Thoracic aorta (tissue), 2 donors: ENCODE data around the gene LYZL6. TPM values are rescaled to one million over a fixed set of nuclear protein-coding genes. Genes with fewer than 3 reads are reported as not detected.

Experiments
- ATAC-seq: fragments of 150-250 bp; one replicate; pipeline ENCODE4 v1.8.0; 2017; ENCODE audit warnings: low read depth; ENCODE audit not compliant: insufficient number of reproducible peaks, low FRiP score
- DNase-seq: peaks from one replicate; pipeline ENCODE4 v3.0.0-alpha.2; 2020; ENCODE audit warnings: low spot score
- H3K27ac ChIP-seq, 2 donors: fragments of 200-600 bp; sonication (generic); 1 replicate in 1 of 2; 2 replicates in 1 of 2; pipeline ENCODE4 v1.5.1; 2016; ENCODE audit warnings: mild to moderate bottlenecking in 2 of 2, moderate library complexity in 2 of 2
- H3K27me3 ChIP-seq: fragments of 200-600 bp; sonication (generic); replicated peaks from 2 replicates; pipeline ENCODE4 v1.6.0; 2016; ENCODE audit warnings: mild to moderate bottlenecking; ENCODE audit not compliant: insufficient read depth
- H3K36me3 ChIP-seq: fragments of 200-600 bp; sonication (generic); one replicate; pipeline ENCODE4 v1.5.1; 2016
- H3K4me1 ChIP-seq, 2 donors: fragments of 200-600 bp; sonication (generic); 1 replicate in 1 of 2; 2 replicates in 1 of 2; pipeline versions ENCODE4 v1.5.1 to v1.6.0; 2016; ENCODE audit warnings: low read depth in 2 of 2, mild to moderate bottlenecking in 1 of 2; ENCODE audit not compliant: control insufficient read depth in 1 of 2
- H3K4me3 ChIP-seq: fragments of 200-600 bp; sonication (generic); 2 replicates; pipeline ENCODE4 v1.5.1; 2016; ENCODE audit warnings: mild to moderate bottlenecking
- H3K9me3 ChIP-seq: fragments of 200-600 bp; sonication (generic); 2 replicates; pipeline ENCODE4 v1.5.1; 2016
- total RNA-seq, 2 donors: library from RNA; depleted of rRNA; stranded (reverse); fragments of >200 nt; gene quantifications; one replicate each; pipeline versions ENCODE4 v1.1.0 to v1.2.3, GENCODE V29; 2016
- TF ChIP-seq, protein P1 (sequence below): fragments of 200-600 bp; sonication (generic); IDR thresholded peaks from one replicate; pipeline ENCODE4 v1.5.1; 2019; ENCODE audit warnings: antibody characterized with exemption

Gene LYZL6, protein sequence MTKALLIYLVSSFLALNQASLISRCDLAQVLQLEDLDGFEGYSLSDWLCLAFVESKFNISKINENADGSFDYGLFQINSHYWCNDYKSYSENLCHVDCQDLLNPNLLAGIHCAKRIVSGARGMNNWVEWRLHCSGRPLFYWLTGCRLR
- not detected for total RNA-seq

DNA sequence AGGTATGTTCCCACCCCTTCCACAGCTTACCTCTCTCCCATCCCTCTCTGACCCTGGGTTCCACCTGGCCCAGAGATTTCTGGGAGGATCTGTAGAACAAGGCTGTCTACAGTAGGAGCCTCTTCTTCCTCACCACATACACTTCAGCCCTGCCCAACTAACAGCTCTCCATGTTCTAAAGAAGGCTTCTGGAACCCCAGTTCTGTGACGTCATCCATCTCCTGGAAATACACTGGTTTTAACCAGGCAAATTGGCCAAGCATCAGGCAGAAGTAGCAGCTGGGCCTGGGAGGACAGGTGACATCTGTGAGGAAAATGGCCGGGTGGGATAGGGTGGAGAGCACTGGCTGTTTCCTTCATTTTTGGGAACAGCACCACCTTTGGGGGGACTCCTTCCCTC lies at the start of gene LYZL6:
LYZL6 (minus strand) TSS at position 177 of the 400 bp plus-strand sequence. CDS start 4,357 bp downstream, outside the sequence.
- DNase-seq (no peak), ATAC-seq (no peak)
- Histone ChIP-seq H3K9me3 (no peaks in the 10 kb centered on the region), H3K4me1 (no peaks in the 10 kb centered on the region), H3K27me3 (no peaks in the 10 kb centered on the region), H3K4me3 (no peak within 1 kb of the TSS), H3K27ac (no peak within 1 kb of the TSS), H3K36me3 (no peaks in the 10 kb centered on the region)
- TF ChIP-seq, protein P1, sequence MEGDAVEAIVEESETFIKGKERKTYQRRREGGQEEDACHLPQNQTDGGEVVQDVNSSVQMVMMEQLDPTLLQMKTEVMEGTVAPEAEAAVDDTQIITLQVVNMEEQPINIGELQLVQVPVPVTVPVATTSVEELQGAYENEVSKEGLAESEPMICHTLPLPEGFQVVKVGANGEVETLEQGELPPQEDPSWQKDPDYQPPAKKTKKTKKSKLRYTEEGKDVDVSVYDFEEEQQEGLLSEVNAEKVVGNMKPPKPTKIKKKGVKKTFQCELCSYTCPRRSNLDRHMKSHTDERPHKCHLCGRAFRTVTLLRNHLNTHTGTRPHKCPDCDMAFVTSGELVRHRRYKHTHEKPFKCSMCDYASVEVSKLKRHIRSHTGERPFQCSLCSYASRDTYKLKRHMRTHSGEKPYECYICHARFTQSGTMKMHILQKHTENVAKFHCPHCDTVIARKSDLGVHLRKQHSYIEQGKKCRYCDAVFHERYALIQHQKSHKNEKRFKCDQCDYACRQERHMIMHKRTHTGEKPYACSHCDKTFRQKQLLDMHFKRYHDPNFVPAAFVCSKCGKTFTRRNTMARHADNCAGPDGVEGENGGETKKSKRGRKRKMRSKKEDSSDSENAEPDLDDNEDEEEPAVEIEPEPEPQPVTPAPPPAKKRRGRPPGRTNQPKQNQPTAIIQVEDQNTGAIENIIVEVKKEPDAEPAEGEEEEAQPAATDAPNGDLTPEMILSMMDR = no peak

GRCh38 chr17:35991075-35991474 lies 47.6 kb upstream of the LYZL6 start:
- Histone ChIP-seq H3K36me3 (no peaks in the 10 kb centered on the region), H3K27me3 (no peaks in the 10 kb centered on the region), H3K27ac (no peak overlapping the region), H3K4me1 (no peaks in the 10 kb centered on the region), H3K9me3 (peaks cover 3% of the 10 kb centered on the region), H3K4me3 (no peak overlapping the region)
- DNase-seq (no peak), ATAC-seq (no peak)
- TF ChIP-seq, protein P1 = no peak

DNA sequence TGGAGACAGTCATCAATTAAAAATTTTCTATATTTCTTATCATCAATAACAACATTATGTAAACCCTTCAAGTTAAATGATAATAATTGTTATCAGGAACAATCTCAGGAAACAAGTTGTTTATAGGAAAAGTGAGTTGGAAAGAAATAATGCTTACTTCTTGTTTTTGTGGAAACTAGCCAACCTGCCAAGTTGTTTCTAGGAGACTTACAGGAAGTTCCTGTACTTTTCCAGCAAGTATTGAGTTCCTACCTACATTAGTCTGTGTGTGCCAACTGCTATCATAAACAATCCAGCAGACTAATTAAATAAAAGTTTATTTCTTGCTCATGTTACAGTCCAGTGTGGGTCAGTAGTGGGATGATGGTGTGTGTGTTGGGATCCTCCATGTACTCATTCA lies 44.7 kb upstream of the LYZL6 start:
- TF ChIP-seq, protein P1 = no peak
- no peaks in the 10 kb centered on the region for H3K9me3 ChIP-seq
- DNase-seq (no peak), ATAC-seq (no peak)
- no peak overlapping the region for H3K27ac ChIP-seq
- H3K36me3 ChIP-seq = no peaks in the 10 kb centered on the region
- no peaks in the 10 kb centered on the region for H3K27me3 ChIP-seq
- H3K4me3 ChIP-seq = no peak overlapping the region
- H3K4me1 ChIP-seq = no peaks in the 10 kb centered on the region

GRCh38 chr17:35986643-35987042 lies 43.1 kb upstream of the LYZL6 start, which contains the start of gene CCL14:
TSS of gene CCL14 (minus strand) at chr17:35986729. CDS start at chr17:35986649, 80 bp downstream.
- no peak for ATAC-seq
- Histone ChIP-seq H3K4me3 (no peak within 1 kb of the TSS), H3K9me3 (no peaks in the 10 kb centered on the region)

DNA sequence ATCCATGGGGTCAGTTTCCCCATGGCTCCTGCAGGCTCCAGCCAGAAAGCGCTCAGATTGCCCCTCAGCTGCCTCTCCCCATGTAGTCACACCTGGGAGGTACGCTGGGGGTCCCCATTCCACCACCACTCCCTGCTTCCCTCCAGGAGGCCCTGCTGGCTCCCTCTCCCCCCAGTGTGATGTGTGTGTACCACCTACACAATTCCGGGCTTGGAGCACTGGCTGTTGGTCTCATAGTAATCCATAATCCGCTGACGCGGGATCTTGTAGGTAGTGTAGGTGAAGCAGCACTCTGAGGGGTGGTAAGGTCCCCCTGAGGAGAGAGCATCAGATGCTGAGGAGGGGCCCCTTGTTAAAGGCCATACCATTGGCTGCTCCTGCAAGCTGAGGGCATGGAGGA lies 40.6 kb upstream of the LYZL6 start:
- no peaks in the 10 kb centered on the region for H3K36me3 ChIP-seq
- TF ChIP-seq, protein P1 = no peak
- DNase-seq (no peak), ATAC-seq (no peak)
- no peaks in the 10 kb centered on the region for H3K9me3 ChIP-seq
- H3K27ac ChIP-seq = no peak overlapping the region
- no peak overlapping the region for H3K4me3 ChIP-seq
- H3K27me3 ChIP-seq = no peaks in the 10 kb centered on the region
- no peaks in the 10 kb centered on the region for H3K4me1 ChIP-seq

More at GRCh38 chr17:35986643-35987042, 43.1 kb upstream of the LYZL6 start, which contains the start of gene CCL14:
- Histone ChIP-seq H3K27me3 (no peaks in the 10 kb centered on the region), H3K27ac (no peak within 1 kb of the TSS), H3K36me3 (no peaks in the 10 kb centered on the region), H3K4me1 (no peaks in the 10 kb centered on the region)
- TF ChIP-seq, protein P1 = no peak
- DNase-seq = no peak
